Neural progenitor cell (in vitro differentiated cells): ENCODE data around the gene NDUFAF2. TPM values are rescaled to one million over a fixed set of nuclear protein-coding genes. Genes with fewer than 3 reads are reported as not detected.

Source experiments
- DNase-seq: peaks from one replicate; pipeline ENCODE4 v3.0.0-alpha.2; 2016; ENCODE audit warnings: low spot score
- H2AFZ ChIP-seq: fragments of 200-600 bp; sonication (generic); replicated peaks from 2 replicates; pipeline ENCODE4 v1.6.1; 2016; ENCODE audit warnings: antibody characterized with exemption
- H3F3A ChIP-seq: fragments of 200-600 bp; sonication (generic); 2 replicates; pipeline ENCODE4 v1.6.1; 2016; ENCODE audit warnings: antibody characterized with exemption, low read depth
- H3K27ac ChIP-seq: fragments of 200-600 bp; sonication (generic); 2 replicates; pipeline ENCODE4 v1.5.1; 2016; ENCODE audit warnings: mild to moderate bottlenecking
- H3K27me3 ChIP-seq: fragments of 200-600 bp; sonication (generic); 2 replicates; pipeline ENCODE4 v1.6.1; 2016; ENCODE audit warnings: mild to moderate bottlenecking, moderate library complexity
- H3K36me3 ChIP-seq: fragments of 200-600 bp; sonication (generic); 2 replicates; pipeline ENCODE4 v1.5.1; 2016
- H3K4me1 ChIP-seq: fragments of 200-600 bp; sonication (generic); 2 replicates; pipeline ENCODE4 v1.6.1; 2016; ENCODE audit warnings: mixed run types
- H3K4me2 ChIP-seq: fragments of 200-600 bp; sonication (generic); 2 replicates; pipeline ENCODE4 v1.6.1; 2016
- H3K4me3 ChIP-seq: fragments of 200-600 bp; sonication (generic); 2 replicates; pipeline ENCODE4 v1.5.1; 2016
- H3K79me2 ChIP-seq: fragments of 200-600 bp; sonication (generic); 2 replicates; pipeline ENCODE4 v1.6.1; 2016; ENCODE audit warnings: low read depth
- H3K9ac ChIP-seq: fragments of 200-600 bp; sonication (generic); 2 replicates; pipeline ENCODE4 v1.6.1; 2016
- H3K9me3 ChIP-seq: fragments of 200-600 bp; sonication (generic); 2 replicates; pipeline ENCODE4 v1.5.1; 2016; ENCODE audit warnings: low read depth
- H4K20me1 ChIP-seq: fragments of 200-600 bp; sonication (generic); 2 replicates; pipeline ENCODE4 v1.6.1; 2016; ENCODE audit warnings: low read depth
- H3K27ac Mint-ChIP-seq: 3 replicates; pipeline ENCODE4 v1.8.0; 2021; ENCODE audit warnings: mixed read lengths
- H3K27me3 Mint-ChIP-seq: 2 replicates; pipeline ENCODE4 v1.8.0; 2022; ENCODE audit warnings: low read depth, mild to moderate bottlenecking, inconsistent platforms, moderate library complexity, mixed read lengths; ENCODE audit not compliant: insufficient read depth
- H3K36me3 Mint-ChIP-seq: 3 replicates; pipeline ENCODE4 v1.8.0; 2021; ENCODE audit warnings: mixed read lengths
- H3K4me1 Mint-ChIP-seq: 3 replicates; pipeline ENCODE4 v1.8.0; 2021; ENCODE audit warnings: mixed read lengths
- H3K4me3 Mint-ChIP-seq: 3 replicates; pipeline ENCODE4 v1.8.0; 2021; ENCODE audit warnings: mild to moderate bottlenecking, moderate library complexity, mixed read lengths
- H3K9me3 Mint-ChIP-seq: 3 replicates; pipeline ENCODE4 v1.8.0; 2020; ENCODE audit warnings: mixed read lengths
- EZH2 ChIP-seq: fragments of 200-600 bp; sonication (generic); IDR thresholded peaks from 2 replicates; pipeline ENCODE4 v1.6.1; 2017; ENCODE audit warnings: antibody characterized with exemption, mild to moderate bottlenecking, moderate library complexity
- EZH2phosphoT487 ChIP-seq: fragments of 200-600 bp; sonication (generic); IDR thresholded peaks from 2 replicates; pipeline ENCODE4 v1.6.1; 2017; ENCODE audit warnings: antibody characterized with exemption
- total RNA-seq: library from RNA; depleted of rRNA; stranded (reverse); fragments of >200 nt; gene quantifications from 2 replicates; pipeline ENCODE4 v1.2.3, GENCODE V29; 2015; ENCODE audit warnings: low replicate concordance
- TF ChIP-seq, protein P1 (sequence below): fragments of 200-600 bp; sonication (generic); IDR thresholded peaks from 2 replicates; pipeline ENCODE4 v1.5.1; 2017; ENCODE audit warnings: antibody characterized with exemption, mild to moderate bottlenecking

NDUFAF2 gene
- total RNA-seq, 1 donor from 2014 or later = 42.1 TPM

GRCh38 chr5:60955239-60955638 lies 10.2 kb downstream of the NDUFAF2 start:
- no peak overlapping the region for H2AFZ ChIP-seq
- H3K27me3 Mint-ChIP-seq = no peaks in the 10 kb centered on the region
- H3K4me2 ChIP-seq = no peak overlapping the region
- H3F3A ChIP-seq = no peaks in the 10 kb centered on the region
- TF ChIP-seq EZH2 (no peak), EZH2phosphoT487 (no peak)
- TF ChIP-seq, protein P1, sequence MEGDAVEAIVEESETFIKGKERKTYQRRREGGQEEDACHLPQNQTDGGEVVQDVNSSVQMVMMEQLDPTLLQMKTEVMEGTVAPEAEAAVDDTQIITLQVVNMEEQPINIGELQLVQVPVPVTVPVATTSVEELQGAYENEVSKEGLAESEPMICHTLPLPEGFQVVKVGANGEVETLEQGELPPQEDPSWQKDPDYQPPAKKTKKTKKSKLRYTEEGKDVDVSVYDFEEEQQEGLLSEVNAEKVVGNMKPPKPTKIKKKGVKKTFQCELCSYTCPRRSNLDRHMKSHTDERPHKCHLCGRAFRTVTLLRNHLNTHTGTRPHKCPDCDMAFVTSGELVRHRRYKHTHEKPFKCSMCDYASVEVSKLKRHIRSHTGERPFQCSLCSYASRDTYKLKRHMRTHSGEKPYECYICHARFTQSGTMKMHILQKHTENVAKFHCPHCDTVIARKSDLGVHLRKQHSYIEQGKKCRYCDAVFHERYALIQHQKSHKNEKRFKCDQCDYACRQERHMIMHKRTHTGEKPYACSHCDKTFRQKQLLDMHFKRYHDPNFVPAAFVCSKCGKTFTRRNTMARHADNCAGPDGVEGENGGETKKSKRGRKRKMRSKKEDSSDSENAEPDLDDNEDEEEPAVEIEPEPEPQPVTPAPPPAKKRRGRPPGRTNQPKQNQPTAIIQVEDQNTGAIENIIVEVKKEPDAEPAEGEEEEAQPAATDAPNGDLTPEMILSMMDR = no peak
- H3K4me3 ChIP-seq = no peak overlapping the region
- H3K27ac ChIP-seq = no peak overlapping the region
- H3K27ac Mint-ChIP-seq = no peak overlapping the region
- no peaks in the 10 kb centered on the region for H3K9me3 ChIP-seq
- peaks cover 14% of the 10 kb centered on the region for H3K9me3 Mint-ChIP-seq
- no peaks in the 10 kb centered on the region for H3K36me3 ChIP-seq
- H3K36me3 Mint-ChIP-seq = peaks cover 3% of the 10 kb centered on the region
- H3K4me1 ChIP-seq = no peaks in the 10 kb centered on the region
- H3K4me1 Mint-ChIP-seq = no peaks in the 10 kb centered on the region
- no peak overlapping the region for H3K9ac ChIP-seq
- H3K27me3 ChIP-seq = no peaks in the 10 kb centered on the region
- peaks cover 31% of the 10 kb centered on the region for H3K79me2 ChIP-seq
- H4K20me1 ChIP-seq = peaks cover 7% of the 10 kb centered on the region
- no peak overlapping the region for H3K4me3 Mint-ChIP-seq
- DNase-seq = no peak

- no peaks in the 10 kb centered on the region for H3K27me3 ChIP-seq
- TF ChIP-seq EZH2phosphoT487 = no peak
- no peak for TF ChIP-seq EZH2
- TF ChIP-seq, protein P1 = no peak
- H3F3A ChIP-seq = no peaks in the 10 kb centered on the region
- Mint-ChIP-seq H3K9me3 (peaks cover 14% of the 10 kb centered on the region), H3K27ac (no peak overlapping the region), H3K4me1 (no peaks in the 10 kb centered on the region), H3K27me3 (no peaks in the 10 kb centered on the region), H3K4me3 (no peak overlapping the region), H3K36me3 (peaks cover 2% of the 10 kb centered on the region)
- peaks cover 12% of the 10 kb centered on the region for H3K79me2 ChIP-seq
- no peak overlapping the region for H3K9ac ChIP-seq
- H3K36me3 ChIP-seq = no peaks in the 10 kb centered on the region
- no peaks in the 10 kb centered on the region for H3K4me1 ChIP-seq
- no peak overlapping the region for H3K4me2 ChIP-seq
- H4K20me1 ChIP-seq = peaks cover 7% of the 10 kb centered on the region
- no peak overlapping the region for H3K4me3 ChIP-seq
- H3K9me3 ChIP-seq = no peaks in the 10 kb centered on the region
- H2AFZ ChIP-seq = no peak overlapping the region
- DNase-seq = no peak
- H3K27ac ChIP-seq = no peak overlapping the region
Observed at GRCh38 chr5:60958088-60958487, 13.1 kb downstream of the NDUFAF2 start.

DNA sequence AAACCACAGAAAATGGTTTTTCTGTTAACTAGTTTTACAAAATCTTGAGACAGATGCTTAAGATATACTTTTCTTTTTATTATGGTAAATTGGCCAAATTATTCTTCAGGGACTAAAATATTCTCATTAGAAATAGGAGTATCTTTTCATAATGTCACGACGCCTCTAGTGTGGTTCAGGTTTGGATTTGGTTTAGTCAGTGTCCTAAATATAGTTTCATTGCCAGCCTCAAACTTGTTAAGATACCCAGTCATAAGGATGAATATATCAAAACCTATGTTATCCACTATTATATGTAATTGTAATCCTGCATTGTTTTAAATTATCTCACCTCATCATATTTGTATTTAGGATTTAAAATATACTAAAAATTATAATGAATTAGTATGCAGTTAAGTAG lies 13.7 kb downstream of the NDUFAF2 start:
- Histone ChIP-seq H3K27me3 (no peaks in the 10 kb centered on the region), H3K9ac (no peak overlapping the region), H3K9me3 (no peaks in the 10 kb centered on the region), H2AFZ (no peak overlapping the region), H3K27ac (no peak overlapping the region), H4K20me1 (peaks cover 7% of the 10 kb centered on the region), H3F3A (no peaks in the 10 kb centered on the region), H3K4me3 (no peak overlapping the region), H3K79me2 (peaks cover 6% of the 10 kb centered on the region), H3K4me1 (no peaks in the 10 kb centered on the region), H3K36me3 (no peaks in the 10 kb centered on the region), H3K4me2 (no peak overlapping the region)
- H3K9me3 Mint-ChIP-seq = peaks cover 12% of the 10 kb centered on the region
- H3K27me3 Mint-ChIP-seq = no peaks in the 10 kb centered on the region
- TF ChIP-seq EZH2phosphoT487 (no peak), EZH2 (no peak)
- TF ChIP-seq, protein P1 = no peak
- no peak overlapping the region for H3K27ac Mint-ChIP-seq
- no peak for DNase-seq
- H3K4me1 Mint-ChIP-seq = no peaks in the 10 kb centered on the region
- no peak overlapping the region for H3K4me3 Mint-ChIP-seq
- H3K36me3 Mint-ChIP-seq = peaks cover 2% of the 10 kb centered on the region
